ENCODE results near the gene AFM. TPM values are rescaled to one million over a fixed set of nuclear protein-coding genes. Genes with fewer than 3 reads are reported as not detected.

Gene AFM
- total RNA-seq, 1 experiment from 2014 or later: not detected

DNA sequence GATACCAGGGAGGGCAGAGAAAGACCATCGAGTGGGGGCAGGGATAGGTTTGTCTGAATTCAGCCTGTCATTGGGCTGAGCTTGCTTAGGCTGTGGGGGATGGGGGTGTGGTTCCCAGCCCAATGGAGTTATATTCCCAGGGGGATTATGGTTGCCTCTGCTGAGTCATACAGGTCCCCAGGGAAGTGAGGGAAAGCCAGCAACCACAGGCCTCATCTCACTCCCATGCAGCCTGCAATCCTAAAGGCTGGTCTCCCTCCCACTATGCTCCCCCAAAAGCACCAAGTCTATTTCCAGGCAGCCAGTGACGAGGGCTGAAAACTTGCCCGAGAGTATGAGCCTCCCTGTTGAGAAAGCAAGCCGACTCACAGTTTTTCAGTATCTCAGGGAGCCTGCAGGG is 39.3 kb downstream of the AFM start:
- DNase-seq: no peak
- ChIA-PET CTCF (no interaction called here), POLR2A (ENCODE audit: unreplicated experiment) (no interaction called here)
- Histone ChIP-seq H3F3A (ENCODE audit: insufficient read depth, low read depth) (no peaks in the 10 kb centered on the region), H2AFZ (no peak overlapping the region), H3K4me3 (no peak overlapping the region), H3K27ac (no peak overlapping the region), H3K27me3 (ENCODE audit: insufficient read depth, low read depth) (no peaks in the 10 kb centered on the region), H3K9me3 (ENCODE audit: insufficient read depth, low read depth) (no peaks in the 10 kb centered on the region), H4K20me1 (ENCODE audit: insufficient read depth) (no peaks in the 10 kb centered on the region), H3K9me2 (ENCODE audit: insufficient read depth) (no peaks in the 10 kb centered on the region), H3K79me2 (ENCODE audit: low read depth) (no peaks in the 10 kb centered on the region), H3K4me2 (no peak overlapping the region), H3K36me3 (ENCODE audit: low read depth) (no peaks in the 10 kb centered on the region), H3K4me1 (replicated peaks; ENCODE audit: insufficient read depth) (no peaks in the 10 kb centered on the region)
- no peak for TF ChIP-seq EZH2 (IDR thresholded peaks at IDR 0.05; ENCODE audit: low read depth)
- TF ChIP-seq, protein P1, sequence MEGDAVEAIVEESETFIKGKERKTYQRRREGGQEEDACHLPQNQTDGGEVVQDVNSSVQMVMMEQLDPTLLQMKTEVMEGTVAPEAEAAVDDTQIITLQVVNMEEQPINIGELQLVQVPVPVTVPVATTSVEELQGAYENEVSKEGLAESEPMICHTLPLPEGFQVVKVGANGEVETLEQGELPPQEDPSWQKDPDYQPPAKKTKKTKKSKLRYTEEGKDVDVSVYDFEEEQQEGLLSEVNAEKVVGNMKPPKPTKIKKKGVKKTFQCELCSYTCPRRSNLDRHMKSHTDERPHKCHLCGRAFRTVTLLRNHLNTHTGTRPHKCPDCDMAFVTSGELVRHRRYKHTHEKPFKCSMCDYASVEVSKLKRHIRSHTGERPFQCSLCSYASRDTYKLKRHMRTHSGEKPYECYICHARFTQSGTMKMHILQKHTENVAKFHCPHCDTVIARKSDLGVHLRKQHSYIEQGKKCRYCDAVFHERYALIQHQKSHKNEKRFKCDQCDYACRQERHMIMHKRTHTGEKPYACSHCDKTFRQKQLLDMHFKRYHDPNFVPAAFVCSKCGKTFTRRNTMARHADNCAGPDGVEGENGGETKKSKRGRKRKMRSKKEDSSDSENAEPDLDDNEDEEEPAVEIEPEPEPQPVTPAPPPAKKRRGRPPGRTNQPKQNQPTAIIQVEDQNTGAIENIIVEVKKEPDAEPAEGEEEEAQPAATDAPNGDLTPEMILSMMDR (conservative IDR thresholded peaks at IDR 0.05): no peak
- intact Hi-C loops (cut with micrococcal nuclease; ENCODE audit: unreplicated experiment): no loop called here
- BruUV-seq (replicated peaks): no TSS peak

DNA sequence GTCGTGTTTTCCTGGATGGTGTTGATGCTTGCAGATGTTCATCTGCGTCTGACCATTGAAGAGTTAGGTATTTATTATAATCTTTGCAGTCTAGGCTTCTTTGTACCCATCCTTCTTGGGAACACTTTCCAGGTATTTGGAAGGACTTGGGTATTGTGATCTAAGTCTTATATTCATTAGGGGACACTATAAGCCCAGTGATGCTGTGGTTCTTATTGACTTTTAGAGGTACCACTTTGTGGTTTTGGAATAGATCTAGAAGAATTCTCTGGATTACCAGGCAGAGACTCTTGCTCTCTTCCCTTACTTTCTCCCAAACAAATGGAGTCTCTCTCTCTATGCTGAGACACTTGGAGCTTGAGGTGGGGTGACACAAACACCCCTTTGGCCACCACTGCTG is 41.6 kb downstream of the AFM start:
- intact Hi-C loops (cut with micrococcal nuclease; ENCODE audit: unreplicated experiment): no loop called here
- no peaks in the 10 kb centered on the region for H3K27me3 ChIP-seq (ENCODE audit: insufficient read depth, low read depth)
- no peaks in the 10 kb centered on the region for H4K20me1 ChIP-seq (ENCODE audit: insufficient read depth)
- H3F3A ChIP-seq (ENCODE audit: insufficient read depth, low read depth): no peaks in the 10 kb centered on the region
- TF ChIP-seq EZH2 (IDR thresholded peaks at IDR 0.05; ENCODE audit: low read depth): no peak
- TF ChIP-seq, protein P1 (conservative IDR thresholded peaks at IDR 0.05): no peak
- H3K4me1 ChIP-seq (replicated peaks; ENCODE audit: insufficient read depth): no peaks in the 10 kb centered on the region
- H3K9me2 ChIP-seq (ENCODE audit: insufficient read depth): no peaks in the 10 kb centered on the region
- no peaks in the 10 kb centered on the region for H3K9me3 ChIP-seq (ENCODE audit: insufficient read depth, low read depth)
- H3K27ac ChIP-seq: no peak overlapping the region
- no peak overlapping the region for H3K4me2 ChIP-seq
- DNase-seq: no peak
- no peaks in the 10 kb centered on the region for H3K79me2 ChIP-seq (ENCODE audit: low read depth)
- ChIA-PET CTCF (no interaction called here), POLR2A (ENCODE audit: unreplicated experiment) (no interaction called here)
- BruUV-seq (replicated peaks): no TSS peak
- H3K36me3 ChIP-seq (ENCODE audit: low read depth): no peaks in the 10 kb centered on the region
- H3K4me3 ChIP-seq: no peak overlapping the region
- H2AFZ ChIP-seq: no peak overlapping the region

DNA sequence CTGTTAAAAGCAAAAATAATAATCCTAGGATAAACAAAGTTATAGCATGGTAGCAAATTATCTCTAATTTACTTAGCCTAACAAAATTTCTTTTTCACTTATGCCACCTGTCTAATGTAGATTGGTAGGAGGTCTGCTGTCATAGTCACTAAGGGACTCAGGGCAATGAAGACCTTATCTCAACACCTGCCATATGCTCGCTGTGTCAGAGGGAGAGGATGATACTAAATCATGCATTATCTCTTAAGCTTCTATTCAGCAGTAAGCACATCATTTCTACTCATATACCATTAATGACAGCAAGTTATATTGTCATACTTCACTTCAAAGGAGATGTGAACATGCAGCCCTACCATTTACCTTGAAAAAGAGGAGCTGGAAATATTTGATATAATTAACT is 44.1 kb downstream of the AFM start:
- no peaks in the 10 kb centered on the region for H3F3A ChIP-seq (ENCODE audit: insufficient read depth, low read depth)
- no peak overlapping the region for H3K4me2 ChIP-seq
- no peaks in the 10 kb centered on the region for H3K27me3 ChIP-seq (ENCODE audit: insufficient read depth, low read depth)
- no peaks in the 10 kb centered on the region for H3K9me2 ChIP-seq (ENCODE audit: insufficient read depth)
- no peak for DNase-seq
- ChIA-PET CTCF (no interaction called here), POLR2A (ENCODE audit: unreplicated experiment) (no interaction called here)
- no peaks in the 10 kb centered on the region for H3K79me2 ChIP-seq (ENCODE audit: low read depth)
- no peak overlapping the region for H3K4me3 ChIP-seq
- no TSS peak for BruUV-seq (replicated peaks)
- H2AFZ ChIP-seq: no peak overlapping the region
- no peaks in the 10 kb centered on the region for H3K4me1 ChIP-seq (replicated peaks; ENCODE audit: insufficient read depth)
- H3K27ac ChIP-seq: no peak overlapping the region
- TF ChIP-seq EZH2 (IDR thresholded peaks at IDR 0.05; ENCODE audit: low read depth): no peak
- TF ChIP-seq, protein P1 (conservative IDR thresholded peaks at IDR 0.05): no peak
- H4K20me1 ChIP-seq (ENCODE audit: insufficient read depth): no peaks in the 10 kb centered on the region
- no peaks in the 10 kb centered on the region for H3K9me3 ChIP-seq (ENCODE audit: insufficient read depth, low read depth)
- no peaks in the 10 kb centered on the region for H3K36me3 ChIP-seq (ENCODE audit: low read depth)
- intact Hi-C loops (cut with micrococcal nuclease; ENCODE audit: unreplicated experiment): no loop called here

Measured in PC-9 (cell line).